Right lung (tissue), 5 donors: ENCODE results near the gene MPIG6B. TPM values are rescaled to one million over a fixed set of nuclear protein-coding genes. Genes with fewer than 3 reads are reported as not detected.

Experiments used
- DNase-seq, 2 donors: peaks; one replicate each; pipeline ENCODE4 v3.0.0-alpha.2; 2013
- polyA plus RNA-seq, 5 donors: library from polyadenylated mRNA; unstranded; fragments of 120-200 nt; gene quantifications; one replicate each; pipeline versions ENCODE4 v1.2.1 to v1.2.3, GENCODE V29; 2013; ENCODE audit warnings: inconsistent platforms in 1 of 5, low replicate concordance in 1 of 5; ENCODE audit not compliant: insufficient read length in 5 of 5, insufficient read depth in 1 of 5

Gene MPIG6B
- polyA plus RNA-seq, 5 donors, result 2.4 to 3.8 (median 3.0) TPM

GRCh38 chr6:31765910-31766794, 43.0 kb downstream of the MPIG6B start:
- no peak for DNase-seq

DNA sequence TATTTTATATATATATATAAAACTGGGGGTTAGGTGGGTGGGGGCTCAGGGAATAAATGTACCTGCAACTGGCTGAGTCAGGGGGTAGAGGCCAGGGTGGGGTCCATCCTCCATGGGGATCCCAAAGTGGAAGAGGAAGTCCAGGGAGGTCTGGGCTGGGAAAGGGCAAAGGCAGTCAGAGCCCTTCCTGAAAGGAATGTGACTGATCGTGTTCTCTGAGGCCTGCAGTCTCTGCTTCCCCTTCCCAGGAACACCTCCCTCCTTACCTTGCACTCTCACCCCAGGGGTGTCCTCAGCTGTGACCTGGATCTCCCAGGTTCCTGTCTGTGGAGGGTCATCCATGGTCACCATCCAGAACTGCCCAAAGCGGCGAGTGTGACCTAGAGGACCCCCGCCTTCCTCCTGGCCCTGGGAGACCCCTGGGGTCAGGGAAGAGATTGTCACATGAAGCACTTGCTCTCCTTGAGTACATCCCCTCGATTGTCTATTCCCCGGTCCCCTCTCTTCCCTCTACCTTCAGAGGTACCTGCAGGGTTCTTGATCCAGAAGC, 44.0 kb downstream of the MPIG6B start:
- no peak for DNase-seq

GRCh38 chr6:31768363-31769257, 45.4 kb downstream of the MPIG6B start:
- DNase-seq, result no peak

DNA sequence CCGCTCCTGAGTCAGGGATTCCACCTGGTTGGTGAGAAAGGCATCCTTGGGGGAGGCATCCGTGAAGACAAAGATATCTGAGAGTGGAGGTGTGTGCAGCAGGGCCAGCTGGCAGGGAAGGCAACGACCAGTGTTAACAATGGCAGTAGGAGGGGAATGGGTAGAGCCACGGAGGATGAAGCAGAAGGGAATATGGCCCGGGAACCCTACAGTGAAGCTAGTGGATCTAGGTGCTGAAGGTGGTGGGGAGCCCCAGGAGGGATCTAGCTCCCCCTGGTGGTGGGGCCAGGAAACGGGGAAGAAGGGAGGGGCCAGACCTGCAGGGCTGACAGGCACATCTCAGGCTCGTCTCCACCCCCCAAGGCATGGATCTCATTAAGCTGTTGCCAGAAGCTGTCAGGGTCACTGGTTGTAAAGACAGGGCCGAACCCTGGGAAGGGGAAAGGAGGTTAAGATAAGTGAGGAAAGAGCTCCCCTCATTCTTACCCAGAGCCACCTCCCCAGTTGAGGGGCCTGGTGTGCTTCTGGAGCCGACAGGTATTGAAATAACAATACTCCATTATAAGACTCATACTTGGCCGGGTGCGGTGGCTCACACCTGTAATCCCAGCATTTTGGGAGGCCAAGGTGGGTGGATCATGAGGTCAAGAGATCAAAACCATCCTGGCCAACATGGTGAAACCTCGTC, 46.7 kb downstream of the MPIG6B start:
- DNase-seq, result no peak

DNA sequence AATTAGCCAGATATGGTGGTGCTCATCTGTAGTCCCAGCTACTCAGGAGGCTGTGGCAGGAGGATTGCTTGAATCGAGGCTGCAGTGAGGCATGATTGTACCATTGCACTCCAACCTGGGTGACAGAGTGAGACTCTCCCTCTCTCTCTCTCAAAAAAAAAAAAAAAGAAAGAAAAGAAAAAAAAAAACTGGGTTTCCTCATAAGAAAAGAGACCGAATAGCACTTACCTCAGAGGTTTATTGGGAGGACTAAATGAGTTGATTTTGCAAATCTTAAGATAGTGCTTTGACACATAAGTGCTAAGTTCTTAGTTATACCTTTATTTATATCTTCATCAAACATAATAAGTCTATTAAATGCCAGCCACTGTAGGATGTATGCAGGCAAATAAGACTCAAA, 47.7 kb downstream of the MPIG6B start:
- no peak for DNase-seq

- no peak for DNase-seq
Measured at GRCh38 chr6:31771992-31772358, 48.8 kb downstream of the MPIG6B start.

DNA sequence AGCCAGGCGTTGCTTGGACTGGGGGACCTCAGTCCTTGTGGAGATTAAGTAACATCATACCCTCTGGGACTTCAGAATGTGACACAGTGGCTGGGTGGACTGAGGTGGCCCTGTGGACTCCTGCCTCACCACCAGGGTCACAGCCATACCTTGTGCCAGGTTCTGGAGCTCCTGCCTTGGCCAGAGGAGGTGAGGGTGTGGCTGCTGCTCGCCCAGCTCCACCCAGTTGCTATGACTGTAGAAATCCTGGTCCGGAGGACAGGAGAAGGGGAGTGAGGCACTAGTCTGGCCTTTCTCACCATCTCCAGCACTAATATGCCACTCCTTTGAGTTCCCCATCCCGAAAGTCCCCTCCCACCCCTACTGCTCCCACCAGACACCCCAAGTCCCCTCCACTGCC, 52.0 kb downstream of the MPIG6B start:
- no peak for DNase-seq

GRCh38 chr6:31775633-31776484, 52.7 kb downstream of the MPIG6B start:
- no peak for DNase-seq

Other genes with a start within 250 kb of the MPIG6B start
- gene MICB, start 225.2 kb upstream of the MPIG6B start, polyA plus RNA-seq, result 1 to 10 TPM in 4 of 5 donors, under 1 TPM in 1; 0.75 to 3.3 (median 1.8) TPM
- gene MCCD1, start 194.4 kb upstream of the MPIG6B start, polyA plus RNA-seq, result under 1 TPM in 1 of 5 donors, not detected in 4; 0.16 TPM
- 100 to 1,000 TPM; 573 to 737 (median 621) TPM for gene DDX39B, start 181.4 kb upstream of the MPIG6B start, polyA plus RNA-seq
- 1 to 10 TPM; 2.6 to 6.4 (median 4.1) TPM for gene ATP6V1G2, start 176.8 kb upstream of the MPIG6B start, polyA plus RNA-seq
- 10 to 100 TPM; 16.7 to 26.2 (median 20.0) TPM for gene NFKBIL1, start 175.8 kb upstream of the MPIG6B start, polyA plus RNA-seq
- under 1 TPM; 0.16 to 0.52 (median 0.35) TPM for gene LTA, start 151.1 kb upstream of the MPIG6B start, polyA plus RNA-seq
- gene TNF, start 147.8 kb upstream of the MPIG6B start, polyA plus RNA-seq, result under 1 TPM in 4 of 5 donors, not detected in 1; 0.21 to 0.48 (median 0.23) TPM
- gene LTB, start 140.9 kb upstream of the MPIG6B start, polyA plus RNA-seq, result 1 to 10 TPM; 2.4 to 4.7 (median 2.5) TPM
- 1 to 10 TPM; 5.4 to 9.2 (median 6.6) TPM for gene LST1, start 137.1 kb upstream of the MPIG6B start, polyA plus RNA-seq
- under 1 TPM in 4 of 5 donors, not detected in 1; 0.21 to 0.73 (median 0.39) TPM for gene NCR3, start 130.4 kb upstream of the MPIG6B start, polyA plus RNA-seq
- gene AIF1, start 108.1 kb upstream of the MPIG6B start, polyA plus RNA-seq, result 10 to 100 TPM; 18.6 to 25.9 (median 21.7) TPM
- gene PRRC2A, start 102.7 kb upstream of the MPIG6B start, polyA plus RNA-seq, result 100 to 1,000 TPM; 128 to 193 (median 141) TPM
- gene BAG6, start 70.7 kb upstream of the MPIG6B start, polyA plus RNA-seq, result 100 to 1,000 TPM; 171 to 262 (median 214) TPM
- gene APOM, start 67.5 kb upstream of the MPIG6B start, polyA plus RNA-seq, result 10 to 100 TPM in 1 of 5 donors, 1 to 10 TPM in 4; 4.5 to 12.0 (median 6.3) TPM
- gene C6orf47, start 62.6 kb upstream of the MPIG6B start, polyA plus RNA-seq, result 10 to 100 TPM; 15.3 to 19.6 (median 16.6) TPM
- gene GPANK1, start 58.4 kb upstream of the MPIG6B start, polyA plus RNA-seq, result 10 to 100 TPM; 17.9 to 23.6 (median 21.5) TPM
- gene CSNK2B, start 57.3 kb upstream of the MPIG6B start, polyA plus RNA-seq, result 100 to 1,000 TPM; 172 to 193 (median 189) TPM
- gene LY6G5B, start 53.4 kb upstream of the MPIG6B start, polyA plus RNA-seq, result 10 to 100 TPM; 24.1 to 40.6 (median 31.2) TPM
- 1 to 10 TPM; 2.7 to 5.0 (median 4.4) TPM for gene LY6G5C, start 42.3 kb upstream of the MPIG6B start, polyA plus RNA-seq
- gene ABHD16A, start 20.0 kb upstream of the MPIG6B start, polyA plus RNA-seq, result 10 to 100 TPM; 48.7 to 64.2 (median 59.9) TPM
- 1 to 10 TPM in 3 of 5 donors, under 1 TPM in 1, not detected in 1; 0.88 to 1.5 (median 1.2) TPM for gene LY6G6F, start 16.5 kb upstream of the MPIG6B start, polyA plus RNA-seq
- under 1 TPM in 3 of 5 donors, not detected in 2; 0.48 to 0.88 (median 0.80) TPM for gene LY6G6D, start 8.0 kb upstream of the MPIG6B start, polyA plus RNA-seq
- under 1 TPM; 0.39 to 0.93 (median 0.65) TPM for gene LY6G6C, start 1.6 kb upstream of the MPIG6B start, polyA plus RNA-seq
- 100 to 1,000 TPM; 137 to 213 (median 159) TPM for gene DDAH2, start 5.9 kb downstream of the MPIG6B start, polyA plus RNA-seq
- gene CLIC1, start 13.2 kb downstream of the MPIG6B start, polyA plus RNA-seq, result 100 to 1,000 TPM; 265 to 287 (median 272) TPM
- 10 to 100 TPM; 27.3 to 45.6 (median 29.6) TPM for gene MSH5, start 16.6 kb downstream of the MPIG6B start, polyA plus RNA-seq
- 10 to 100 TPM in 1 of 5 donors, 1 to 10 TPM in 4; 6.6 to 12.2 (median 8.2) TPM for gene SAPCD1, start 39.3 kb downstream of the MPIG6B start, polyA plus RNA-seq
- 1 to 10 TPM; 1.6 to 3.7 (median 2.0) TPM for gene VWA7, start 54.0 kb downstream of the MPIG6B start, polyA plus RNA-seq
- 10 to 100 TPM; 32.5 to 52.1 (median 38.9) TPM for gene VARS1, start 72.4 kb downstream of the MPIG6B start, polyA plus RNA-seq
- 10 to 100 TPM; 78.9 to 89.9 (median 81.8) TPM for gene LSM2, start 83.6 kb downstream of the MPIG6B start, polyA plus RNA-seq
- 1 to 10 TPM; 2.9 to 4.6 (median 3.5) TPM for gene HSPA1L, start 91.9 kb downstream of the MPIG6B start, polyA plus RNA-seq
- 100 to 1,000 TPM in 2 of 5 donors, 10 to 100 TPM in 3; 56.8 to 137 (median 68.3) TPM for gene HSPA1A, start 92.2 kb downstream of the MPIG6B start, polyA plus RNA-seq
- 100 to 1,000 TPM in 2 of 5 donors, 10 to 100 TPM in 3; 63.8 to 137 (median 79.9) TPM for gene HSPA1B, start 104.4 kb downstream of the MPIG6B start, polyA plus RNA-seq
- gene NEU1, start 139.4 kb downstream of the MPIG6B start, polyA plus RNA-seq, result 10 to 100 TPM; 22.3 to 31.1 (median 29.1) TPM
- 10 to 100 TPM; 10.2 to 24.4 (median 19.1) TPM for gene SLC44A4, start 155.6 kb downstream of the MPIG6B start, polyA plus RNA-seq
- gene EHMT2, start 174.3 kb downstream of the MPIG6B start, polyA plus RNA-seq, result 10 to 100 TPM; 59.7 to 83.8 (median 74.1) TPM
- 10 to 100 TPM; 17.0 to 24.5 (median 21.3) TPM for gene ZBTB12, start 178.7 kb downstream of the MPIG6B start, polyA plus RNA-seq
- 1 to 10 TPM; 3.6 to 7.4 (median 6.0) TPM for gene C2, start 204.3 kb downstream of the MPIG6B start, polyA plus RNA-seq
- 1 to 10 TPM; 2.1 to 8.6 (median 4.3) TPM for gene CFB, start 222.7 kb downstream of the MPIG6B start, polyA plus RNA-seq
- 10 to 100 TPM; 76.5 to 93.4 (median 81.9) TPM for gene NELFE, start 235.6 kb downstream of the MPIG6B start, polyA plus RNA-seq
- gene SKIC2, start 235.8 kb downstream of the MPIG6B start, polyA plus RNA-seq, result 10 to 100 TPM; 32.1 to 43.2 (median 41.7) TPM
- gene DXO, start 248.8 kb downstream of the MPIG6B start, polyA plus RNA-seq, result 10 to 100 TPM; 22.7 to 31.8 (median 27.5) TPM